NOMO-1 treated with dmso at 0.1 percent for 144 hours (cell line): ENCODE results near the gene SERPINA6.
"Not testable (repeated sequence)": the region's sequence is repeated elsewhere in the genome, so short reads cannot be mapped to it uniquely, and the experiment has no call there.

Source experiments
- DNase-seq: peaks from one replicate; lab custom pipeline; 2025; ENCODE audit not compliant: unreplicated experiment; lab: John Stamatoyannopoulos, UW

The SERPINA6 gene

DNA sequence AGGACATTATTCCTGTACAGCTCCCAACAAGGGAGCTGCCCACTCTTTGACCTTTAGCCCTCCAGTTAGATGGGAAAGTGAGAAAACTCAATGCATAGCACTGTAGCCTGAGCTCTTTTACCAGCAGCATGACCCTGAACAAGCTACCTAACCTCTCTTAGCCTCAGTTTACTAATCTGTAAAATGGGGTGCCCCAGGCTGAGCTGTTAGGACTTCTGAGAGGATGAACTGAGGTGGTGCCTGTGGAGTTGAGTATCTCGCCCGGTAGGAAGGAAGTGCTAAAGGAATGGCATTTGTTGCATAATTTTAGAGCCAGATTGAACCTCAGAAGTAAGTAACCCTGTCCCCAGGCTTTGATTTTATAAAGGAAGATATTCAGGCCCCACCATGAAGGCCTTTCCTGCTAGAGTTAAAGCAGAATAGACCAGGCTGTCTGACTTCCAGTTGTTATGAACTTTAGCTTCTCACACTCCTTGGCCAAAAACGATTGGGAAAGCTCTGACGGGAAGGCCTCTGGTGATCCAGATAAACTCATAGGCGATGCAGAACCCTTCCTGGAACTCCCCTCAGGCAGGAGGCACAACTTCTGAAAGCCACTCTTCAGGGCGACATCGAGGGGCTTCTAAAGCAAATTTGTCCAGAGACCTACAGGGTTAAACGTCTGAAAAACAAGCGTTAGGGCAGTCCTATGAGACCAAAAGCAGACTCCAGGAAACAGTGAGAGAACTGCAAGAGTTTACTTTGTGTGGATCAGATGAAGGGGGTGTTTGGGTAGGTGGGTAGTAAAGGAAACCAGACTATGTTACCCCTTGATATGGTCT is 27.6 kb downstream of the SERPINA6 start:
- DNase-seq = no peak

DNA sequence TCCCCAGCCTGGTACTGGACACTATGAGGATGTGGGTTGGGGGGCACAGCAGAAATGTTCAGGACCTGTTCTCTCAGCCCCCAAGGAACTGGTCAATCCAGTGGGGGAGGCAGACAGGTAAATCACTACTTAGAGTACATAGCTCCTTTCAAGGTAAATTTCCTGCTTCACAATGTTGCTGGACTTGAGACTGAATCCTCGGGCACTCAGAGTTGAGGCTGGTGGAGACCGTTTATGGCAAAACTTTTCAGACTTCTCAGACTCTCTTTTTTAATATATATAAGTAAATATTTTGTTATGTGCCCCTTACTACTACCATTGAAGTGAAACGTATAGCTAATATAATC is 29.6 kb downstream of the SERPINA6 start:
- no peak for DNase-seq

DNA sequence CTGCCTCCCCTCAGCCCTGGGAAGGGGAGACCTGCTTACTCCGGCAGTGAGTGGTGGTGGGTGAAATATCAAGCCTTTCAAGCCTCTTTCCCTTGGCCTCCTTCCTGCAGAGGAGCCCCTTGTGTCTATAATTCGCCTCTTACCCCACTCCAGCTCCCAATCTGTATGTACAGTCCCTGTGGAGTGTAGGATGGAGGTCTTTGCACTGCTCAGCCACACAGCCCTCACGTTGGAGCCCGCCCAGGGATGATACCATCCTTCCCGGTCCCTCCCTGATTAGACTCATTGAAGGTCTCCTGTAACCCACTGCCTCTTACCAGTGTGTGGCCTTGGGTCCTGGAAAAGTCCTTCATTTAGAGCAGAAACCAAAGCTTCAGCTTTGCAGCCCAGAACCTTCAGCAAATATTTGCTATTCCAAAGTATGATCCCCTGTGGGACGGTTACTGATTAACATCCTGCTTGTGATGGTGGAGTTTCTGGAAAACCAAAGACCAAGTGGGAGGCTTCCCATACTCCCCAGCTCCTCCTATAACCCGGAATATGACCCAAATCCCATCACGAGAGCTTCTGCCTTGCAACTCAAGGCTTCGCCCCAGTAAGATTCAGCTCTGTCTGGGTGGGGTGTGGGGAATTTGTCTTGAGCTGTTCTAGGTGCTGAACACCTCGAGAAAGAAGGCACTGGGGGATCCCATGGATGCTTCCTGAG is 30.1 kb downstream of the SERPINA6 start, which contains the start of gene SERPINA10:
Gene SERPINA10, minus strand, starts transcription at position 397 of the 706 bp plus-strand sequence. CDS start 2,675 bp downstream, outside the sequence.
- DNase-seq = no peak

DNA sequence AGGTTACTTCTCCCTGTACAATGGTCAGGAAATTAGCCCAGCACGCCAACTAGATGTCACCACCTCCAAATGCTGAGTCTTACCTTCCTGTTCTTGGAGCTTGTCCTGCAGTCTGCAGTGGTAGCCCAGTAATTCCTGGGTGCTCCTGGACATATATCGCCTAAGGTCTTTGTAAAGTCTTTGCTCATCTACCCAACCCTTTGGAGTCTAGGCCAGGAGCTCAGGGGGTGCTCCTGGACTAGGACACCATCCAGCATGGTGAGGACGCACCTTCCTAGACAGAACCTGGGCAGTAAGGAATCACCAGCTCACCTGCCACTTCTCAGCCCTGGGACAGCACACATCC is 30.6 kb downstream of the SERPINA6 start:
- no peak for DNase-seq

DNA sequence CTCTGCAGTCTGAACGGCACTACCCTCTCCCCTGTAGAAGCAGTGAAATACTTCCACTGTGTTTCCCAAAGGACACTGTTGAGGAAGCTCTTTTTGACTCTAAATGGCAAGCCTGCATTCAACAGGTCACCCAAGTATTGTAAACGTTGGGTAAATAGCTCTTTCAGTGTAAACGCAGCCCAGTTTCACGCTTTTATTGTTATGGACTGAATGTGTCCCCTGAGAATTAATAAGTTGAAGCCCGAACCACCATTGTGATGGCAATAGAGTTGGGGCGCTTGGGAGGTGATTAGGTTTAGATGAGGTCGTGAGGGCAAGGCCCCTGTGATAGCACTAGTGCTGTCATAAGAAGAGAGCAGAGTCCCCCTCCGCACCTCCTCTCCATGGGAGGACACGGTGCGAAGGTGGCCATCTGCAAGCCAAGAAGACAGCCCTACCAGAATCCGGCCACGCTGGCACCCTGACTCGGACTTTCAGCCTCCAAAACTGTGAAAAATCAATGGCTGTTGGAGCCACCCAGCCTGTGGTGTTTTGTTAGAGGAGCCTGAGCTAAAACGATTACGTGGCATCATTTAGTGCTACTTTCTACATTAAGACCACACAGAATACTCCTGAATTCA is 31.1 kb downstream of the SERPINA6 start:
- no peak for DNase-seq

DNA sequence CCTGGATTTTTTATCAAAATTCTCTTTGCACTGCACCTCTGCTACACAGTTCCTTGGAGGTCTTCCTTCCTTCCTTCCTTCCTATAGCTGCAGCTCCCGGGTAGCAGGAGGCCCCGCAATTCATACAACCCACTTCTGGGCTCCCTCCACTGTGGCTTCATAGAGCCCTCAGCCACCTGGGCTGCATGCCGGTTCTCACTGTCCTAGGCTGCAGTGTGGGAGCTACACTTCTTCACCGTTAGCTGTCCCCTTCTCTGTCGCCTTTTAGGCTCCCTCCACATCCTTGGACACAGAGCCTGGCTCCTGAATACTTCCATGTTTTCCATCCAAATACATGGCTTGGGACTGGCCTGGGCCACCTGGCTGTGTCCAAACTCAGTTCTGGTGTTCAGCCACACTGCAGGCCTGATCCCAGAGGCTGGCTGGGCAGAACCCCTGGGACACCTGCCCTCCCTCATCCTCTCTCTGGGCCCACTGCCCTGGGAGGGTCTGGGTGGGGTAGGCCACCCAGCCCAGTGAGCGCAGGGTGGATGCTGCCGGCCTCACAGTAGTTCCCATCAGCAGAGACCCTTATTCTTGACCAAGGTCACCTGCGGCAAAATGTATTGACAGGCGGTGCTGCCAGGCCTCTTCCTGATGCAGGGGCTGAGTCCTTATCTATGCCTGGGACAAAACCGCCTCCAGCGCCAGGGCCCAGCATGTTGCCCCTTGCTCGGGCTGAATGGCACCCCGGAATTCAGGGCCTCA is 31.8 kb downstream of the SERPINA6 start:
- DNase-seq = no peak

DNA sequence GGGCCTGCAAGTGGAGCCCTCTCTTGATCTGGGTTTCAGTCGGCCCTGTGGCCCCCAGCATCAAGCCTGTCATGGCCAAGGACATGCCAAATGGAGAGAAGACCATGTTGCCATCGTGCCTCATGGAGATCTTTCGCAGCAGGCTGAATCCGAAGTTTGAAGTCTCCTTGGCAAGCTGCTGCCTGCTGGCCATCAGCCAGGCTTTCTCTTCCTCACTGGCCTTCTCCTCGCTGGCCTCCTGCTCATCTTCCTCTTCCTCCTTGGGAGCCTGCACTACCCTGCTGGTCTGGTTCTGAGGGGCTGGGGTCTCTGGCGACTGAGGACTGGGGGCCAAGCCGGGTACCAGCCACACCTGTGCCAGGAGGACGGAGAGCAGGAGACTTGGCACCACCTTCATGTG is 32.9 kb downstream of the SERPINA6 start:
- DNase-seq = no peak

DNA sequence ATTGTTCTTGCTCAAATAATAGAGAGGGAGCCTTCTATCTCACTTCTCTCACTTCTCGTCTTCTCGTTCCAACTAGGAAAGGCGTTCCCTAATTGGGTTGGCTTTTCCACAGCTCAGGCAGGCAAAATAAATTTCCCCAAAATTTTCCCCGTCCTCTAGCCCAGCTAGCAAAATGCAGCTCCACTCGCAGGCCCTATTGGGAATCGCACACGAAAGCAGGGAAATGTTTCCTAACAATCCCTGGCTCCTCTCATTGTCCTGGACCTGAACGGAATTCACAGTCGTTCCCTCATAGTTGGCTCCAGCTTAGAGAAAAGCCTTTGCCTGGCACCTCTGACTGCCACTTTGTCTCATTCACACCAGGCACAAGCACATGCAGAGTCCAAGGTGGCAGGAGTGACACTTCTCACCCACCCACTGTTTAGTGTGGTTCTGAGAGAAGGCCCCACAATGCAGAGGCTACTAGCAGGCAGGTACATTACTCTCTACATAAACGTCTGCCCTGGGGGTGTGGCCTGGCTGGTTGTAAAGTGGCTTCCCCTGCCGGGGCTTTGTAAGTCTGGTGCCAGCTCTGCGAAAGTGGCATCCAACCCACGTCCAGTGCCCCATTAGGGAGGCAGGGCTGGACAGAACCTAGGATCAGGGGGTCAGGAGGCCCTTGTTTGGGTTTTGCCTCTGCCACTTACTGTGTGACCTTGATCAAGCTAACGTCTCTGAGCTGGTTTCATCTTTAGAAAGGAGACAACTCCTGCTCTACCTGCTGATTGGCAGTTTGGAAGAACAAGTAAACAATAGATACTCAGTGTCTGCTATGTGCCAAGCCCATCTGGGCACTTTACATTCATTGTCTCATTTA is 34.3 kb downstream of the SERPINA6 start:
- no peak for DNase-seq

DNA sequence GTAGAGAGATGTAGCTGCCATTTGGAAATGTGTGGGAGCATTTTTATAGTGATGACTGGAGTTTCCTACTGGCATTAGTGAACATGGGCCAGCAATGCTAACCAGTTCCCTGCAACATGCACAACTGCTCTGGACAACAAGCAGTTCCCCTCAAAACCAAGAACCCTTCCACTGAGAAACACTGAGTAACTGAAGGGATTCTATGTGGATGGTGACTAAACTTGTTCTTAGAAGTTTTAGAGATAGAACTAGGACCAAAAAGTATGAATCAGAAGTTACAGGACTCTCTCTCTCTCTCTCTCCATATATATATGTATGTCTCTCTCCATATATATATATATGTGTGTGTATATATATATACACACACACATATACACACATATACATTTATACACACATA is 38.0 kb downstream of the SERPINA6 start:
- no peak for DNase-seq

DNA sequence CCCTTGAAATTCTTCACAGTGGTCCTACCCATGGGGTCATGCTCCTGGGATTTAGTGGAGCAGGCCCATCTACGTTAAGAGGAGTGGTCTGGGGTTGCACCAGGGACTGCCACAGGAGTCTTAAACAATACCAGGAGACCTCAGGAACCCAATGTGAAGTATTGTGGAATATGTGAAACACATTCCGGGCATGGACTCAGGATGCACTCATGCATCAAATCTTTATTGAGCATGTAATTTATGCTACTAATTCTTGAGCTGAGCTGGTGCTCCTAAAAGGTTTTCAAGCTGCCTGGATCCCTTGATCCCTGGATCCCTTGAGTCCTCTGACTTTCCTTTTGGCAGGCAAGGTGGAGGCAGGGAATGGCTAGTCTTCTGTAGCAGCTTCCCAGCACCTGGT is 38.9 kb downstream of the SERPINA6 start:
- DNase-seq = no peak

DNA sequence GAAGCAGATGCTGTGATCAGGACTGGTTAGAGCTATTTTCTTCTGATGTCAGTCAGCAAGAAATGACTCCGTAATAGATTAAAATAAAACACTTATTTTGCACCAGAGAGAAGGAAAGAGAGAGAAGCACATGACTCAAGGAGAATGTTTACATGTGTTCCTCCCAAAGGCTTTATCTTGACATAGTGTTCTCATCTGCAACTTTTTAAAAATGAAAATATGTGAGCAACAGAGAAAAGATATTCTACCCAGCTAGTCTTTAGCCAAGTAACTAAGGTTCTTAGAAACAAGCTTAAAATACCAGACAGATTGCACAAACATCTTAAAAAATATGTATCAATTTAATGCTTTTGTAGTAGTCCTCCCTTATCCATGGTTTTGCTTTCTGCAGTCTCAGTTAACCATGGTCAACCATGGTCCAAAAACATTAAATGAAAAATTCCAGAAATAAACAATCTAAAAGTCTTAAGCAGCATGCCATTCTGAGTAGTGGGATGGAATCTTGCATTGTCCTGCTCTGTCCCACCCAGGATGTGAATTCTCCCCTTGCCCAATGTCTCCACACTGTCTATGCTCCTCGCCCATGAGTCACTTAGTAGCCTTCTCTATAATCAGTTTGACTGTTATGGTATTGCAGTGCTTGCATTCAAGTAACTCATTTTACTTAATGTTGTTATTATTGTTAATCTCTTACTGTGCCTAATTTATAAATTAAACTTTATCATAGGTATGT is 40.0 kb downstream of the SERPINA6 start:
- DNase-seq = no peak

DNA sequence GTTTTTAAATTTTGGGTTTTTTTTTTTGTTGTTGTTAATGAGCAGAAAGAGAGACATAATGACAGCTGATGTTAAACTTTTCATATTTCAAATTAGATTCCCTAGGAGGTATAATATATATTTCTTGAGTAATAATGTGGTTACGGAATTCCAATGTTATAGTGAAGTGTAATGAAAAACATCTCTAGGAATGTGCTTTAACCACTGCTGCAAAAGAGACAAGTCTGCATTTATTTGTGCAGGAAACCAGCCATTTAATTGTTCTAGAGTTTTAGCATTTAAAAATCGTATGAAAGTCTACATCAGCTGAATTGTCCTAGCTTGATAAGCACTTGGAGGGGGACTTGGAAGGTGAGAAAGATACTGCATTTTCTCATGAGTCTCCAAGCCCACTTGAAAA is 44.4 kb downstream of the SERPINA6 start:
- DNase-seq = no peak

DNA sequence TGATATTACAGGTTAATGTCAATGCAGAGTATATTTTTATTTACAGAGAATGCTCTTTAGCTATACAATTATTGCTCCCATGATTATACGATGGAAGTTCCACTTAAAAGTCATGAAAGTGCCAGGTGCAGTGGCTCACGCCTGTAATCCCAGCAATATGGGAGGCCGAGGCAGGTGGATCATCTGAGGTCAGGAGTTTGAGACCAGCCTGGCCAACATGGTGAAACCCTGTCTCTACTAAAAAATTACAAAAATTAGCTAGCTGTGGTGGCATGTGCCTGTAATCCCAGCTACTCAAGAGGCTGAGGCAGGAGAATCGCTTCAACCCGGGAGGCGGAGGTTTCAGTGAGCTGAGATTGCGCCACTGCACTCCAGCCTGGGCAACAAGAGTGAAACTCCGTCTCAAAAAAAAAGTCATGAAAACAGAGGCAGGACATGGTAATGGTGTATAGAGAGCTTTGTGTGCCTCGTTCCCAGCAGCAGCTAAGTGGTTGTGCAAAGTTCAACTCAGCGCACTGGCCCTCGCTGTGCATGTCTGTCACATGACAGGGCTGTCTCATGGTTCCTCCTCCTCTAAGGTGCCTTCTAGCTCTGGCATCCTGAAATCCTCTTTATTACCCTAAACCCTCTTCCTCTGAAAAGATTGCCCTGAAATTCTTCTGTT is 46.1 kb downstream of the SERPINA6 start:
- DNase-seq = not testable (repeated sequence)

DNA sequence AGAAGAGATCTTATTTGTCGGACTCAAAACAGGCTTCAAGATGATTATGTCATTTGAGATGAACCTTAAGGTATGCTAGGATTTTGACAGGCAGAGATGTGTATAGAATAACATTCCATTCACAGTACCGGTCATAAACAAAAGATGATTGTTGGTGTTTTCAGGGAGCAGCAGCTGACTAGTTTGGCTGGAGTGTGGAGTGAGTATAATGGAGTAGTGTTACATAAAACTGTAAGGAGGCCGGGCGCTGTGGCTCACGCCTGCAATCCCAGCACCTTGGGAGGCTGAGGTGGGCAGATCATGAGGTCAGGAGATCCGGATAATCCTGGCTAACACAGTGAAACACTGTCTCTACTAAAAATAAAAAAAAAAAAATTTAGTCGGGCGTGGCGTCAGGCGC is 54.0 kb downstream of the SERPINA6 start:
- no peak for DNase-seq

DNA sequence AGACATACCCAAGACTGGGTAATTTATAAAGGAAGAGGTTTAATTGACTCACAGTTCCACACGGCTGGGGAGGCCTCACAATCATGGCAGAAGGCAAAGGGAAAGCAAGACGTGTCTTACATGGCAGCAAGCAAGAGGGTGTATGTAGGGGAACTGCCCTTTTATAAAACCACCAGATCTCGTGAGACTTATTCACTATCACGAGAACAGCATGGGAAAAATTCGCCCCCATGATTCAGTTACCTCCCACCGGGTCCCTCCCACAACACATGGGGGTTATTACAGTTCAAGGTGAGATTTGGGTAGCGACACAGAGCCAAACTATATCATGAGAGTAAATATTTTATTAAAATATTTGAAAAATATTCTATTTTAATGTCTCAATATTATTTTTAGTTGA is 54.6 kb downstream of the SERPINA6 start:
- not testable (repeated sequence) for DNase-seq

DNA sequence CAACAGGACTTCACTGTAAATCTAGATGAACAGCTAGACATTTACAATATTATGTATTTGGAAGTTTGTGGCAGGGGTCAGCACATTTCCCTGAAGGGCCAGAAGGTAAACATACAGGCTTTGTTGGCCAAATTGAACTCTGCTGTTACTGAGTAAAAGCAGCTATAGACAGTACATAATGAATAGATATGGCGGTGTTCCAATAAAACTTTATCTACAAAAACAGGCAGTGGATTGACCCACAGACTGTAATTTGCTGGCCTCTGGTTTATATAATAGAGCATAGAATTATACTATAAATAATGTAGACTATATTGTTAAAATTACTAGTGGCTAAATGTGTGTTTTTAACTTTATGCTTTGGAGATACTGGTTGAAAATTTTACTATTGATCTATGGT is 55.8 kb downstream of the SERPINA6 start:
- no peak for DNase-seq

DNA sequence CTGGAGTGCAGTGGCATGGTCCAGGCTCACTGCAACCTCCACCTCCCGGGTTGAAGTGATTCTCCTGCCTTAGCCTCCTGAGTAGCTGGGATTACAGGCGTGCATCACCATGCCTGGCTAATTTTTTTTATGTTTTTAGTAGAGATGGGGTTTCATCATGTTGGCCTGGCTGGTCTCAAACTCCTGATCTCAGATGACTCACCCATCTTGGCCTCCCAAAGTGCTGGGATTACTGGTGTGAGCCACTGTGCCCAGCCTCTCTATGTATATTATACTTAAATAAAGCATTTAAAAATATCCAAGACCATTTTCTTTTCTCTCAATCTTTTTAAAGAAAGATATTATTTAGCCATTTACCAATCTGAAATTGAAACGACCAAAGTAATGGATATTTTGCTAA is 58.9 kb downstream of the SERPINA6 start:
- not testable (repeated sequence) for DNase-seq
